GM18511 (cell line): ENCODE results near the gene C2CD4A.

Experiments used
- ATAC-seq: cut with Tn5 transposase; IDR thresholded peaks from one replicate; pipeline ENCODE4 v1.9.1; 2021; ENCODE audit warnings: mild to moderate bottlenecking, moderate library complexity; ENCODE audit not compliant: unreplicated experiment

The C2CD4A gene

GRCh38 chr15:62099094-62099601, 32.4 kb downstream of the C2CD4A start:
- no peak for ATAC-seq

- no peak for ATAC-seq
These were observed 36.7 kb downstream of the C2CD4A start for GRCh38 chr15:62103431-62103830.

- no peak for ATAC-seq
These were observed 37.6 kb downstream of the C2CD4A start for GRCh38 chr15:62104401-62104800.

GRCh38 chr15:62104846-62105245, 38.1 kb downstream of the C2CD4A start:
- no peak for ATAC-seq

- no peak for ATAC-seq
These were observed 38.5 kb downstream of the C2CD4A start for GRCh38 chr15:62105266-62105665.

- no peak for ATAC-seq
These were observed 39.3 kb downstream of the C2CD4A start for GRCh38 chr15:62106096-62106495.

GRCh38 chr15:62107571-62108121, 40.9 kb downstream of the C2CD4A start:
- no peak for ATAC-seq

GRCh38 chr15:62108411-62108810, 41.6 kb downstream of the C2CD4A start:
- no peak for ATAC-seq

- ATAC-seq: no peak
These were observed 42.7 kb downstream of the C2CD4A start for GRCh38 chr15:62109437-62109836.

GRCh38 chr15:62109982-62110851, 43.4 kb downstream of the C2CD4A start:
- ATAC-seq: no peak

GRCh38 chr15:62112081-62112480, 45.3 kb downstream of the C2CD4A start:
- ATAC-seq: no peak

GRCh38 chr15:62112616-62113593, 46.1 kb downstream of the C2CD4A start:
- no peak for ATAC-seq

GRCh38 chr15:62115847-62116246, 49.1 kb downstream of the C2CD4A start:
- no peak for ATAC-seq

GRCh38 chr15:62118520-62119226, 51.9 kb downstream of the C2CD4A start:
- no peak for ATAC-seq

GRCh38 chr15:62119227-62119864, 52.6 kb downstream of the C2CD4A start:
- no peak for ATAC-seq

- no peak for ATAC-seq
These were observed 53.1 kb downstream of the C2CD4A start for GRCh38 chr15:62119874-62120273.
